T-cell (primary cell): ENCODE data around the gene ARGLU1. TPM values are rescaled to one million over a fixed set of nuclear protein-coding genes. Genes with fewer than 3 reads are reported as not detected.

Source experiments
- ATAC-seq, 4 experiments: fragments of 200-7000 bp in 3 of 4; fragments of 150-1000 bp in 1 of 4; cut with Tn5 transposase; replicated peaks in 1 of 4; 1 replicate in 3 of 4; 2 replicates in 1 of 4; pipeline ENCODE4 v1.10.0; 2021; ENCODE audit warnings: moderate library complexity in 3 of 4, mild to moderate bottlenecking in 2 of 4, moderate number of reproducible peaks in 1 of 4
- CTCF ChIA-PET, 2 donors: fragments of 300-600 bp; sonication (Branson Sonifier 250); formaldehyde crosslinking; loops; one replicate each; lab custom pipeline; 2022; ENCODE audit warnings: antibody characterized with exemption in 2 of 2; lab: Charles Lee
- POLR2A ChIA-PET, 2 donors: fragments of 300-600 bp; sonication (Branson Sonifier 250); formaldehyde crosslinking; loops; one replicate each; lab custom pipeline; 2022; ENCODE audit warnings: antibody characterized with exemption in 2 of 2; lab: Charles Lee
- DNase-seq, 35 experiments: peaks; one replicate each; pipeline versions ENCODE4 v3.0.0 to v3.0.0-alpha.2; 2013 to 2023
- H3K27ac ChIP-seq: one replicate; pipeline ENCODE4 v1.5.1; 2013; ENCODE audit warnings: low read length
- H3K27me3 ChIP-seq, 2 experiments: replicated peaks in 1 of 2; 1 replicate in 1 of 2; 2 replicates in 1 of 2; pipeline versions ENCODE4 v1.6.1 to v1.7.0; 2013; ENCODE audit warnings: low read length in 1 of 2, mixed read lengths in 1 of 2; ENCODE audit not compliant: control insufficient read depth in 2 of 2, insufficient read depth in 2 of 2; ENCODE audit errors: extremely low read depth in 1 of 2
- H3K36me3 ChIP-seq, 2 donors: 1 replicate in 1 of 2; 2 replicates in 1 of 2; pipeline versions ENCODE4 v1.6.1 to v1.7.0; 2013; ENCODE audit warnings: low read length in 1 of 2; ENCODE audit not compliant: control insufficient read depth in 2 of 2, insufficient read depth in 1 of 2; ENCODE audit errors: extremely low read depth in 1 of 2
- H3K4me1 ChIP-seq, 2 experiments: 1 replicate in 1 of 2; 2 replicates in 1 of 2; pipeline versions ENCODE4 v1.6.1 to v1.7.0; 2013; ENCODE audit warnings: low read length in 2 of 2, mixed read lengths in 1 of 2; ENCODE audit not compliant: insufficient read depth in 2 of 2, control insufficient read depth in 1 of 2; ENCODE audit errors: extremely low read depth in 1 of 2
- H3K4me3 ChIP-seq, 2 donors: 1 replicate in 1 of 2; 2 replicates in 1 of 2; pipeline versions ENCODE4 v1.5.1 to v1.7.0; 2013; ENCODE audit warnings: mild to moderate bottlenecking in 2 of 2, low read length in 1 of 2, moderate library complexity in 1 of 2; ENCODE audit not compliant: control insufficient read depth in 1 of 2; ENCODE audit errors: extremely low read depth in 1 of 2
- H3K9me3 ChIP-seq: 2 replicates; pipeline ENCODE4 v1.7.0; 2013
- H3K27ac Mint-ChIP-seq, 2 donors: one replicate each; pipeline ENCODE4 v1.8.0; 2020 to 2021; ENCODE audit warnings: mild to moderate bottlenecking in 2 of 2, mixed read lengths in 2 of 2
- H3K27me3 Mint-ChIP-seq, 2 donors: one replicate each; pipeline ENCODE4 v1.8.0; 2021 to 2022; ENCODE audit warnings: mixed read lengths in 2 of 2
- H3K36me3 Mint-ChIP-seq: one replicate; pipeline ENCODE4 v1.8.0; 2021; ENCODE audit warnings: mixed read lengths
- H3K4me1 Mint-ChIP-seq, 3 donors: one replicate each; pipeline ENCODE4 v1.8.0; 2020 to 2022; ENCODE audit warnings: mixed read lengths in 3 of 3, mild to moderate bottlenecking in 1 of 3
- H3K4me3 Mint-ChIP-seq, 3 donors: one replicate each; pipeline ENCODE4 v1.8.0; 2020 to 2022; ENCODE audit warnings: mild to moderate bottlenecking in 3 of 3, mixed read lengths in 3 of 3, moderate library complexity in 3 of 3
- H3K9me3 Mint-ChIP-seq, 3 donors: one replicate each; pipeline ENCODE4 v1.8.0; 2020 to 2022; ENCODE audit warnings: mixed read lengths in 3 of 3
- WGBS: methylation state at CpG from one replicate; pipeline ENCODE4 v1.1.5; 2013; ENCODE audit warnings: missing lambda C conversion rate; ENCODE audit not compliant: insufficient coverage; 5-methylcytosine and 5-hydroxymethylcytosine counted together
- total RNA-seq, 35 experiments: library from RNA in 6 of 35; stranded (reverse) in 6 of 35; fragments of 120-200 nt in 1 of 35; gene quantifications; one replicate each; pipeline versions ENCODE4 v1.2.1 to v1.2.4 and lab custom pipeline; 2013 to 2026

ARGLU1 gene
- total RNA-seq, 5 donors from 2014 or later (not counting 1 experiment from before 2014, with no cell fraction given) = 158 to 197 (median 184) TPM

DNA sequence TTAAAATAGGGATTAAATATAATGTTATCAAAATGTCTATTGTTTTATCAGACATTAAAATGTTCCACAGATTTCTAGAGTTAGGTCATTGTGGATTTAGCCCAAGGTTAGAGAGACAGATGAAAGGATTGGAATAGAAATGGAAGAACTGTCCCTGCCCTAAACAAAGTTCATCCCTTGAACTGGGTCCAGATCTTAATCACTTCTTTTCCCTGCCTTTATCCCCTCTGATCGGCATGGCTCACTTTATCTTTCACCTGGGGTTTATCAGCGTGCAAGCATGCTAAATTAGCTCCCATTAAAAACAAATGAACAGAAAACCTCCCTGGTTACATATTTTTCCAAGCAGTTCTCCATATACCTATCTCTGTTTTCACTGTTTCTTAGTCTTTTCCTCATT is 23.4 kb upstream of the ARGLU1 start:
- H3K27ac Mint-ChIP-seq = no peak overlapping the region
- Histone ChIP-seq H3K27me3 (peaks cover 0 to 7% of the 10 kb centered on the region in 2 experiments), H3K4me1 (no peaks in the 10 kb centered on the region), H3K9me3 (no peaks in the 10 kb centered on the region), H3K27ac (no peak overlapping the region), H3K4me3 (no peak overlapping the region), H3K36me3 (no peaks in the 10 kb centered on the region)
- ATAC-seq (no peak), DNase-seq (no peak)
- ChIA-PET CTCF (no interaction called here), POLR2A (no interaction called here)
- no peak overlapping the region for H3K4me3 Mint-ChIP-seq
- no peaks in the 10 kb centered on the region for H3K36me3 Mint-ChIP-seq
- peaks cover 2 to 5% (median 3%) of the 10 kb centered on the region in 3 donors for H3K9me3 Mint-ChIP-seq
- H3K27me3 Mint-ChIP-seq = peaks cover 17 to 29% of the 10 kb centered on the region in 2 donors
- no peaks in the 10 kb centered on the region for H3K4me1 Mint-ChIP-seq
- WGBS = no CpG with 5 or more reads among the region's 2 CpGs

DNA sequence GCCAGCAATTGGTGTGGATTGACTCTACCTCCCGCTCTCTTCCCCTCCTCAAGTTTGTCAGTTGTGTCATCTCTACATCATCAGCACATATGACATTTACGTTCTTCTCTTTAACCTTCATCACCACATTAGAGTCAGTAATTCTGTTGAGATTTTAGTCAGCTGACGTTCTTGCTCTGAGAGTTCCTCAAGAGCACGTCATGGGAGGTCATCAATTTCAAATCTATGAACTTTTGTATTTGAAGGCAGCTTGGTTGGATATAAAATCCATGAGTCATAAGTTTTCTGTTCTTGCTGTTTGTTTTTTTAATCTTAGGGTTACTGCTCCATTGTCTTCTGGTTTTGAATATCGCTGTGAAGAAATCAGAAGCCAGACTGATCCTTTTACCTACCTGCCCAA is 21.8 kb upstream of the ARGLU1 start:
- H3K36me3 ChIP-seq = no peaks in the 10 kb centered on the region
- Mint-ChIP-seq H3K4me3 (no peak overlapping the region), H3K27me3 (peaks cover 15 to 23% of the 10 kb centered on the region in 2 donors), H3K36me3 (peaks cover 5% of the 10 kb centered on the region), H3K27ac (no peak overlapping the region), H3K9me3 (peaks cover 9 to 15% (median 11%) of the 10 kb centered on the region in 3 donors), H3K4me1 (no peaks in the 10 kb centered on the region)
- ChIA-PET POLR2A (no interaction called here), CTCF (no interaction called here)
- ATAC-seq (no peak), DNase-seq (no peak)
- no peak overlapping the region for H3K27ac ChIP-seq
- H3K27me3 ChIP-seq = peaks cover 0 to 7% of the 10 kb centered on the region in 2 experiments
- H3K4me3 ChIP-seq = no peak overlapping the region
- WGBS = 87% methylated on average over 3 of the region's 5 CpGs
- no peaks in the 10 kb centered on the region for H3K9me3 ChIP-seq
- H3K4me1 ChIP-seq = no peaks in the 10 kb centered on the region

DNA sequence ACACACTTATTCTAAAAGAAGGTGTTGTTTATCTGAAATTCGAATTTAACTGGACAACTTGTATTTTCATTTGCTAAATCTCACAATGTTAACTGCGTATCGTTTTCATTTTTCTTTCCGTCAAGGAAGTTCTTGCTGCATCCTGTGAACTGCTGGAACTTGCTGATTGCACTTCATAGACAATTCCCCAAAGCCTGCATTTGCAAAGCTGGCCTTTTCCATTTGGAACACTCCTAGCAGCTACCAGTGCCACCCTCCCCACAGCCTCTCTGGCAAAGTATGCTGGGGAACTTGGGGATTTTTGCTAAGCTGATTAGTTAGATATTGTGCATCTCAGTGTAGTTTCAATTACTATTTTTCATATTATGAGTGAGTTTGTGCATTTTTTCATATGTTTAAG is 20.4 kb upstream of the ARGLU1 start:
- ATAC-seq (no peak), DNase-seq (no peak)
- CTCF ChIA-PET = no interaction called here
- POLR2A ChIA-PET = no interaction called here
- Mint-ChIP-seq H3K36me3 (peaks cover 6% of the 10 kb centered on the region), H3K27ac (no peak overlapping the region), H3K4me3 (no peak overlapping the region), H3K4me1 (no peaks in the 10 kb centered on the region), H3K9me3 (peaks cover 12 to 20% (median 13%) of the 10 kb centered on the region in 3 donors), H3K27me3 (peaks cover 15 to 23% of the 10 kb centered on the region in 2 donors)
- Histone ChIP-seq H3K4me1 (no peaks in the 10 kb centered on the region), H3K27me3 (peaks cover 0 to 7% of the 10 kb centered on the region in 2 experiments), H3K4me3 (no peak overlapping the region), H3K9me3 (no peaks in the 10 kb centered on the region), H3K36me3 (no peaks in the 10 kb centered on the region), H3K27ac (no peak overlapping the region)
- WGBS = 85% methylated on average over 4 of the region's 4 CpGs

DNA sequence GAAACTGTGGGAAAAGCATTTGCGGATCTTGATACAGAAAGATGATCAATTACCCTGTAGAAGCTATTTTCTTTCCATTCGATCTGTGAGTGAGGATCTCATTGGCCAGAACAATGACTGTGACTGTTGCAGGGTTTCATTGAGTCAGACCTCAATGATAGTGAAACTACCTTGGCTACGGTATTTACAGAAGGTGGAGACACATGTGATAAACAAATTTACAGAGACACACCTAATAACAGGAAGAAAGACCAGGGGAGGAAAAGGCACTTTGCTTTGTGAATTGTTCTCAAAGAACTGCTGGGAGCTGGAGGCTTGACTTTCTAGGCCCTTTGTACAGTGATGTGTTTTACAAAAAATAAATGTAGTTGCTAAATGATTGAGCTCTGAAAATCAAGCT is 19.9 kb upstream of the ARGLU1 start:
- Histone ChIP-seq H3K27me3 (peaks cover 0 to 7% of the 10 kb centered on the region in 2 experiments), H3K27ac (no peak overlapping the region), H3K9me3 (no peaks in the 10 kb centered on the region), H3K36me3 (no peaks in the 10 kb centered on the region), H3K4me3 (no peak overlapping the region), H3K4me1 (no peaks in the 10 kb centered on the region)
- no CpG with 5 or more reads among the region's 3 CpGs for WGBS
- Mint-ChIP-seq H3K27ac (no peak overlapping the region), H3K9me3 (peaks cover 12 to 20% (median 13%) of the 10 kb centered on the region in 3 donors), H3K4me1 (no peaks in the 10 kb centered on the region), H3K36me3 (peaks cover 6% of the 10 kb centered on the region), H3K27me3 (peaks cover 9 to 17% of the 10 kb centered on the region in 2 donors), H3K4me3 (no peak overlapping the region)
- DNase-seq = no peak
- POLR2A ChIA-PET = interaction anchor here in 1 of 2 donors (0.7 kb wide), 1 partner anchor 43 kb away, joined by 3 read pairs; no protein-coding TSS in a partner anchor
- no peak for ATAC-seq
- CTCF ChIA-PET = no interaction called here

DNA sequence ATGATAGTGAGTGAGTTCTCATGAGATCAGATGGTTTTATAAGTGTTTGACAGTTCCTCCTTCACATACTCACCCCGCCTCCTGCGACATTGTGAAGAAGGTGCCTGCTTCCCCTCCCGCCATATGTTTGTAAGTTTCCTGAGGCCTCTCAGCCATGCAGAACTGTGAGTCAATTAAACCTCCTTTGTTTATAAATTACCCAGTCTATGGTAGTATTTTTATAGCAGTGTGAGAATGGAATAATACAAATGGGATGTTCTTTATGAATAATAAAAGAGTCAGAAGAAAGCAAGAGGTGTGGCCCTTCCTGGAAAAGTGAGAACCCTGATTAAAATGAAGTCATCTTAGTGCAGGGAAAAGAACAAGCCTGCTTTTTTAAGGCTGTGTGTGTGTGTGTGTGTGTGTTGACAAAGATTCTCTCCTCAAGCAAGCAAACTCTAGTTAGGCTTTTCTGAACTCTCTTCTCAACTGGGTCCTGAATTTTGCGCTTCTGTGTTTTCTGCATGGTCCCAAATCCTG is 18.8 kb upstream of the ARGLU1 start:
- Histone ChIP-seq H3K27ac (no peak overlapping the region), H3K4me1 (no peaks in the 10 kb centered on the region), H3K9me3 (no peaks in the 10 kb centered on the region), H3K4me3 (no peak overlapping the region), H3K27me3 (peaks cover 0 to 7% of the 10 kb centered on the region in 2 experiments), H3K36me3 (no peaks in the 10 kb centered on the region)
- ATAC-seq (no peak), DNase-seq (no peak)
- Mint-ChIP-seq H3K4me3 (no peak overlapping the region), H3K9me3 (peaks cover 12 to 20% (median 13%) of the 10 kb centered on the region in 3 donors), H3K4me1 (no peaks in the 10 kb centered on the region), H3K27ac (no peak overlapping the region), H3K36me3 (peaks cover 6% of the 10 kb centered on the region), H3K27me3 (peaks cover 4 to 7% of the 10 kb centered on the region in 2 donors)
- 89% methylated on average over 1 of the region's 4 CpGs for WGBS
- POLR2A ChIA-PET = no interaction called here
- CTCF ChIA-PET = no interaction called here

DNA sequence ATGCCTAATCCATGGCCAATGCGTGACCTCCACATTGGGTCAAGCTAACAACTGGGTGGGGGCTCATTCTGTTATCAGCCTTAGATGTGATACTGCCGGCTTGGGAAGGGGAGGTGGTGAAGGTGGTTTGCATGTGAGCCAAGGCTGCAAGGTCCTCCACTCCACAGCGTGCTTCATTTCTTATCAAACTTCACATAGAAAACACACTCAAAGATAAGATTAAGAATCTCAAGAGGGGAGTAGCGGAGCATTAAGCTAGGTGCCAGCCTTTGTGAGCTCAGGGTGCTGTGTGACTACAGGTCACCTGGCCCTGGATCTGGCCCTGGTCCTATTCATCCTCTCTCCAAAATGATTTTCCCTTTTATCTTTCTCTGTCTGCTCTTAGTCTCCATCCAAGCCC is 13.3 kb upstream of the ARGLU1 start:
- CTCF ChIA-PET = no interaction called here

More for the DNA sequence above, 13.3 kb upstream of the ARGLU1 start:
- Mint-ChIP-seq H3K36me3 (peaks cover 24% of the 10 kb centered on the region), H3K4me3 (no peak overlapping the region), H3K4me1 (no peaks in the 10 kb centered on the region), H3K27me3 (peaks cover 3% of the 10 kb centered on the region in 2 donors), H3K9me3 (peaks cover 8 to 15% (median 10%) of the 10 kb centered on the region in 3 donors), H3K27ac (no peak overlapping the region)
- Histone ChIP-seq H3K4me3 (no peak overlapping the region), H3K9me3 (no peaks in the 10 kb centered on the region), H3K36me3 (no peaks in the 10 kb centered on the region), H3K4me1 (no peaks in the 10 kb centered on the region), H3K27ac (no peak overlapping the region), H3K27me3 (peaks cover 0 to 5% of the 10 kb centered on the region in 2 experiments)
- WGBS = no CpG with 5 or more reads among the region's 4 CpGs
- ATAC-seq (no peak), DNase-seq (no peak)
- POLR2A ChIA-PET = no interaction called here
